ENCODE measurements around the gene F13A1. TPM values are rescaled to one million over a fixed set of nuclear protein-coding genes. Genes with fewer than 3 reads are reported as not detected.

The F13A1 gene
- polyA plus RNA-seq, 1 of the 3 experiments (the other 2 are of a cell fraction) = not detected

DNA sequence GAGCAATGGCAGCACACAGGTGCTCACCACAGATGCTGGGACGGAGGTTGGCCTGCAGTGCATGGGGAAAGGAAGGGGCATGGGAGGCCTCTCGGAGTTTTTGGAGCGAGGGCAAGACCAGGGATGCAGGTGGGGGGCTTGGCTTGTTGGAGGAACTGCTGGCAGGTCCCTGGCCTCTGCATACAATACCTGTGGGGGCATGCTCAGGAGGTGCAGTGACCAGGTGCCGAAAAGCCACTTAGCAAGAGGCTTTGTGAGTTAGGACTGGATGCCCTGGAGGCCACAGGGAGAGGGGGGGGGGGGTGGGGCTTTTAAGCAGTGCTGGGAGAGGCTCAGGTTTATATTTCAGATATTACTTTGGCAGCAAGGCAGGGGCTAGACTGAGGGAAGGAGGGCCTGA is 142.7 kb downstream of the F13A1 start:
- Histone ChIP-seq H3F3A (replicated peaks; ENCODE audit: insufficient read depth) (no peaks in the 10 kb centered on the region), H3K27me3 (ENCODE audit: insufficient read depth) (peaks cover 4% of the 10 kb centered on the region; the same call in 1 of the 2 replicates), H3K4me3 (ENCODE audit: low read depth in 2 of 2, low read length in 1 of 2) (no peak overlapping the region), H3K4me2 (no peak overlapping the region), H3K9ac (no peak overlapping the region), H3K4me1 (ENCODE audit: control insufficient read depth in 1 of 2, insufficient read depth in 2 of 2, low read depth in 1 of 2, low read length in 1 of 2) (no peaks in the 10 kb centered on the region), H2AFZ (ENCODE audit: low read depth) (no peak overlapping the region), H3K9me2 (no peaks in the 10 kb centered on the region), H3K79me2 (ENCODE audit: insufficient read depth) (no peaks in the 10 kb centered on the region), H4K20me1 (ENCODE audit: insufficient read depth) (no peaks in the 10 kb centered on the region), H3K36me3 (replicated peaks in 1 of 2; ENCODE audit: control insufficient read depth in 1 of 2, insufficient read depth in 2 of 2, low read length in 1 of 2) (no peaks in the 10 kb centered on the region), H3K27ac (ENCODE audit: low read depth in 2 of 2, low read length in 1 of 2) (no peak overlapping the region), H3K9me3 (no peaks in the 10 kb centered on the region)
- CTCF ChIA-PET = interaction anchor here (0.7 kb wide), 1 partner anchor 370 kb away, joined by 3 read pairs; no protein-coding TSS in a partner anchor
- POLR2A ChIA-PET = no interaction called here
- 0% methylated on average over 4 of the region's 4 CpGs for WGBS (ENCODE audit: low lambda C conversion rate)
- DNase-seq = no peak
- TF ChIP-seq, protein P1, sequence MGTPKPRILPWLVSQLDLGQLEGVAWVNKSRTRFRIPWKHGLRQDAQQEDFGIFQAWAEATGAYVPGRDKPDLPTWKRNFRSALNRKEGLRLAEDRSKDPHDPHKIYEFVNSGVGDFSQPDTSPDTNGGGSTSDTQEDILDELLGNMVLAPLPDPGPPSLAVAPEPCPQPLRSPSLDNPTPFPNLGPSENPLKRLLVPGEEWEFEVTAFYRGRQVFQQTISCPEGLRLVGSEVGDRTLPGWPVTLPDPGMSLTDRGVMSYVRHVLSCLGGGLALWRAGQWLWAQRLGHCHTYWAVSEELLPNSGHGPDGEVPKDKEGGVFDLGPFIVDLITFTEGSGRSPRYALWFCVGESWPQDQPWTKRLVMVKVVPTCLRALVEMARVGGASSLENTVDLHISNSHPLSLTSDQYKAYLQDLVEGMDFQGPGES (IDR thresholded peaks at IDR 0.05; ENCODE audit: low read depth, low read length) = no peak
- no peak for TF ChIP-seq FOXJ3 (CRISPR knock-in tag; IDR thresholded peaks at IDR 0.05)
- no peak for TF ChIP-seq NRF1 (IDR thresholded peaks at IDR 0.05; ENCODE audit: low read depth, low read length)
- no peak for TF ChIP-seq CHD2 (IDR thresholded peaks at IDR 0.05; ENCODE audit: low read length, partially characterized antibody)
- TF ChIP-seq EP300 (IDR thresholded peaks at IDR 0.05; ENCODE audit: borderline replicate concordance in 1 of 2, low read depth in 1 of 2, low read length in 1 of 2) = no peak
- no peak for TF ChIP-seq EZH2phosphoT487 (IDR thresholded peaks at IDR 0.05; ENCODE audit: borderline replicate concordance, low read depth)
- no peak for TF ChIP-seq YY1 (IDR thresholded peaks at IDR 0.05; ENCODE audit: low read depth)
- TF ChIP-seq TEAD4 (IDR thresholded peaks at IDR 0.05; ENCODE audit: borderline replicate concordance, insufficient read depth) = no peak

DNA sequence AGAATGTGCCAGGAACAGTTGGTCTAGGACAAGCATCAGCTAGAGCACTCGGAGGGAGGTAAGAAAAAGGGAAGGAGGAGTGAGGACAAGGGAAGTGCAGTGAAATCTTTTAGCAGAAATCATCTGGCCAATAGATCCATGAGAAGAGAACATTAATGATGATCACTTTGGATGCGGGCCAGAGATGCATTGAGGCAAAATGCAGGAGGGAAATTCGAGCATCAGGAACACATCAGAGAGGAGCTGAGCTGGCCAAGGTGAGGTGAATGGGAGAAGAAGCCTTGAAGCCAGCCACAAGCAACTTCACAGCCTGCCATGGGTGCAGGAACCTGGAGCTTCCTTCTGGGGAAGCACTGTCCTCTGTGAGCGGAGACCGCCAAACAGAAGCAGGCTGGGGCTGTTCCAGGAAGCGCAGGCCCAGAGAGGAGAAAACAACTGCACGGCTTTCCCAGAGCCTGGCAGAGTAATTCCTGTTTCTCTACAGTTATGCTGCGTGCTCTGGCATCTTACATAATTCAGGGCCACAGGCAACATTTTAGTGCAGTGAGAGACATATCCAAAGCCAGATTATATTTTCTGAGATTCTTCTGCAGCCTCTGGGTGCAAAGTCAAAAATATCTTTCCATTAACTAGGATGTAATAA is 143.8 kb downstream of the F13A1 start:
- CTCF ChIA-PET = interaction anchor here (1.3 kb wide), 1 partner anchor 120 kb away, joined by 3 read pairs; no protein-coding TSS in a partner anchor
- H3K79me2 ChIP-seq (ENCODE audit: insufficient read depth) = no peaks in the 10 kb centered on the region

DNA sequence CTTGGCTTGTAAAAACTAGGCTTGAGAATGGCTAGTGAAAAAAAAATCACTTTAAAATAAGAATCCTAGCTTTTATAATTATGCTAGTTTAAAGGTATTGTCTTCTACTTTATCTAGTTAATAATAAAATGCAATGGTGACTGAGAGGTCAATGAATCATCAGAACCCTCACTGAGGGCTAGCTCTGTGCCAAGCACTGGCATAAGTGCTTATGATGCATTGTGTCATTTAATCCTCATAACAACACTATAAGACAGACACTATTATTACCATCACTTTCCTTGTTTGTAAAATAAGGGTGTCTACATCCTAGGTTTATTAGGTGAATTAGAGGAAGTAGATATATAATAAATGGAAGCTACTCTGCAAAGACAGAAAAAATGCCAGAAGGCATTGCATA is 144.3 kb downstream of the F13A1 start:
- Histone ChIP-seq H3K27me3 (ENCODE audit: insufficient read depth) (peaks cover 4% of the 10 kb centered on the region; the same call in 1 of the 2 replicates), H3K4me2 (no peak overlapping the region), H2AFZ (ENCODE audit: low read depth) (no peak overlapping the region), H3K4me3 (ENCODE audit: low read depth in 2 of 2, low read length in 1 of 2) (no peak overlapping the region), H3F3A (replicated peaks; ENCODE audit: insufficient read depth) (no peaks in the 10 kb centered on the region), H3K9me2 (no peaks in the 10 kb centered on the region), H3K36me3 (replicated peaks in 1 of 2; ENCODE audit: control insufficient read depth in 1 of 2, insufficient read depth in 2 of 2, low read length in 1 of 2) (no peaks in the 10 kb centered on the region), H3K27ac (ENCODE audit: low read depth in 2 of 2, low read length in 1 of 2) (no peak overlapping the region), H3K4me1 (ENCODE audit: control insufficient read depth in 1 of 2, insufficient read depth in 2 of 2, low read depth in 1 of 2, low read length in 1 of 2) (no peaks in the 10 kb centered on the region), H4K20me1 (ENCODE audit: insufficient read depth) (no peaks in the 10 kb centered on the region), H3K9ac (no peak overlapping the region), H3K79me2 (ENCODE audit: insufficient read depth) (no peaks in the 10 kb centered on the region), H3K9me3 (no peaks in the 10 kb centered on the region)
- ChIA-PET POLR2A (no interaction called here), CTCF (interaction anchor here (1.3 kb wide), 1 partner anchor 119 kb away, joined by 3 read pairs; no protein-coding TSS in a partner anchor)
- TF ChIP-seq, protein P2, sequence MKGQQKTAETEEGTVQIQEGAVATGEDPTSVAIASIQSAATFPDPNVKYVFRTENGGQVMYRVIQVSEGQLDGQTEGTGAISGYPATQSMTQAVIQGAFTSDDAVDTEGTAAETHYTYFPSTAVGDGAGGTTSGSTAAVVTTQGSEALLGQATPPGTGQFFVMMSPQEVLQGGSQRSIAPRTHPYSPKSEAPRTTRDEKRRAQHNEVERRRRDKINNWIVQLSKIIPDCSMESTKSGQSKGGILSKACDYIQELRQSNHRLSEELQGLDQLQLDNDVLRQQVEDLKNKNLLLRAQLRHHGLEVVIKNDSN (IDR thresholded peaks at IDR 0.05; ENCODE audit: borderline replicate concordance, low read depth) = no peak
- TF ChIP-seq TCF12 (IDR thresholded peaks at IDR 0.05) (no peak), RFX5 (IDR thresholded peaks at IDR 0.05; ENCODE audit: low read length) (no peak), RCOR1 (IDR thresholded peaks at IDR 0.05; ENCODE audit: low read length) (no peak), RAD21 (IDR thresholded peaks at IDR 0.05; ENCODE audit: low read length) (no peak), TEAD4 (IDR thresholded peaks at IDR 0.05; ENCODE audit: borderline replicate concordance, insufficient read depth) (no peak), RXRA (IDR thresholded peaks at IDR 0.05; ENCODE audit: borderline replicate concordance, low read depth) (no peak)
- TF ChIP-seq, protein P1 (IDR thresholded peaks at IDR 0.05; ENCODE audit: low read depth, low read length) = no peak
- TF ChIP-seq, protein P3, sequence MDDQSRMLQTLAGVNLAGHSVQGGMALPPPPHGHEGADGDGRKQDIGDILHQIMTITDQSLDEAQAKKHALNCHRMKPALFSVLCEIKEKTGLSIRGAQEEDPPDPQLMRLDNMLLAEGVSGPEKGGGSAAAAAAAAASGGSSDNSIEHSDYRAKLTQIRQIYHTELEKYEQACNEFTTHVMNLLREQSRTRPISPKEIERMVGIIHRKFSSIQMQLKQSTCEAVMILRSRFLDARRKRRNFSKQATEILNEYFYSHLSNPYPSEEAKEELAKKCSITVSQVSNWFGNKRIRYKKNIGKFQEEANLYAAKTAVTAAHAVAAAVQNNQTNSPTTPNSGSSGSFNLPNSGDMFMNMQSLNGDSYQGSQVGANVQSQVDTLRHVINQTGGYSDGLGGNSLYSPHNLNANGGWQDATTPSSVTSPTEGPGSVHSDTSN (IDR thresholded peaks at IDR 0.05) = no peak
- DNase-seq = no peak

More for the DNA sequence above, 143.8 kb downstream of the F13A1 start:
- Histone ChIP-seq H3K27me3 (ENCODE audit: insufficient read depth) (peaks cover 4% of the 10 kb centered on the region; the same call in 1 of the 2 replicates), H3K4me2 (no peak overlapping the region), H3K9ac (no peak overlapping the region), H3K9me3 (no peaks in the 10 kb centered on the region), H3K27ac (ENCODE audit: low read depth in 2 of 2, low read length in 1 of 2) (no peak overlapping the region), H3K4me3 (ENCODE audit: low read depth in 2 of 2, low read length in 1 of 2) (no peak overlapping the region), H2AFZ (ENCODE audit: low read depth) (no peak overlapping the region), H3K4me1 (ENCODE audit: control insufficient read depth in 1 of 2, insufficient read depth in 2 of 2, low read depth in 1 of 2, low read length in 1 of 2) (no peaks in the 10 kb centered on the region), H3F3A (replicated peaks; ENCODE audit: insufficient read depth) (no peaks in the 10 kb centered on the region), H4K20me1 (ENCODE audit: insufficient read depth) (no peaks in the 10 kb centered on the region), H3K9me2 (no peaks in the 10 kb centered on the region), H3K36me3 (replicated peaks in 1 of 2; ENCODE audit: control insufficient read depth in 1 of 2, insufficient read depth in 2 of 2, low read length in 1 of 2) (no peaks in the 10 kb centered on the region)
- POLR2A ChIA-PET = no interaction called here
- TF ChIP-seq RFX5 (IDR thresholded peaks at IDR 0.05; ENCODE audit: low read length) = no peak
- no peak for TF ChIP-seq SMC3 (IDR thresholded peaks at IDR 0.05; ENCODE audit: low read depth, low read length)
- TF ChIP-seq EP300 (IDR thresholded peaks at IDR 0.05; ENCODE audit: borderline replicate concordance in 1 of 2, low read depth in 1 of 2, low read length in 1 of 2) = no peak
- TF ChIP-seq TEAD4 (IDR thresholded peaks at IDR 0.05; ENCODE audit: borderline replicate concordance, insufficient read depth) = no peak
- 5% methylated on average over 6 of the region's 8 CpGs for WGBS (ENCODE audit: low lambda C conversion rate)
- DNase-seq = no peak

All from SK-N-SH (cell line).